ENCODE data around the gene C1orf185. TPM values are rescaled to one million over a fixed set of nuclear protein-coding genes. Genes with fewer than 3 reads are reported as not detected.
A peak's percentile ranks its signal among the peaks of the same experiment; 100 is the strongest.

Gene C1orf185
- polyA plus RNA-seq, 1 of the 3 experiments (the other 2 are of a cell fraction), result not detected

DNA sequence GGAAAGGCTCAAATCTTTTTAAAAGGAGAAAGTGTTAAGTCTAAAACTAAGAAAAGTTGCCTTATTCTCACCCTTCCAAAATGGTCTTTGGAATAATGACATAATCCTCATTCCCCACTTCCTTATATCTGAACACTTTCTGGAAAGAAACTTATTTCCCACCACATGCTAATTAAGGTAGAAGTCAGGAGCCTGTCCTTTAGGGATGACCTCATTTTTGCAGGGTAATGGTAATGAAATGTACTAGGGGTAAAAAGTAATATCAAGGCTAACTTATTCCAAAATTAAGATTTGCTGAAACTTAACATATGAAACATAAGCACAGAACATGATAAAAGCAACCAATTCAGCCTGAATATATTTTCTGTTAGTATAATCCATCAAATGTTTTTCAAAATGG lies 29.4 kb upstream of the C1orf185 start:
- CTCF ChIA-PET, result no interaction called here
- no peaks in the 10 kb centered on the region for H3K36me3 ChIP-seq (replicated peaks in 1 of 2; ENCODE audit: control insufficient read depth in 1 of 2, insufficient read depth in 2 of 2, low read length in 1 of 2)
- TF ChIP-seq, protein P1, sequence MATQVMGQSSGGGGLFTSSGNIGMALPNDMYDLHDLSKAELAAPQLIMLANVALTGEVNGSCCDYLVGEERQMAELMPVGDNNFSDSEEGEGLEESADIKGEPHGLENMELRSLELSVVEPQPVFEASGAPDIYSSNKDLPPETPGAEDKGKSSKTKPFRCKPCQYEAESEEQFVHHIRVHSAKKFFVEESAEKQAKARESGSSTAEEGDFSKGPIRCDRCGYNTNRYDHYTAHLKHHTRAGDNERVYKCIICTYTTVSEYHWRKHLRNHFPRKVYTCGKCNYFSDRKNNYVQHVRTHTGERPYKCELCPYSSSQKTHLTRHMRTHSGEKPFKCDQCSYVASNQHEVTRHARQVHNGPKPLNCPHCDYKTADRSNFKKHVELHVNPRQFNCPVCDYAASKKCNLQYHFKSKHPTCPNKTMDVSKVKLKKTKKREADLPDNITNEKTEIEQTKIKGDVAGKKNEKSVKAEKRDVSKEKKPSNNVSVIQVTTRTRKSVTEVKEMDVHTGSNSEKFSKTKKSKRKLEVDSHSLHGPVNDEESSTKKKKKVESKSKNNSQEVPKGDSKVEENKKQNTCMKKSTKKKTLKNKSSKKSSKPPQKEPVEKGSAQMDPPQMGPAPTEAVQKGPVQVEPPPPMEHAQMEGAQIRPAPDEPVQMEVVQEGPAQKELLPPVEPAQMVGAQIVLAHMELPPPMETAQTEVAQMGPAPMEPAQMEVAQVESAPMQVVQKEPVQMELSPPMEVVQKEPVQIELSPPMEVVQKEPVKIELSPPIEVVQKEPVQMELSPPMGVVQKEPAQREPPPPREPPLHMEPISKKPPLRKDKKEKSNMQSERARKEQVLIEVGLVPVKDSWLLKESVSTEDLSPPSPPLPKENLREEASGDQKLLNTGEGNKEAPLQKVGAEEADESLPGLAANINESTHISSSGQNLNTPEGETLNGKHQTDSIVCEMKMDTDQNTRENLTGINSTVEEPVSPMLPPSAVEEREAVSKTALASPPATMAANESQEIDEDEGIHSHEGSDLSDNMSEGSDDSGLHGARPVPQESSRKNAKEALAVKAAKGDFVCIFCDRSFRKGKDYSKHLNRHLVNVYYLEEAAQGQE (IDR thresholded peaks at IDR 0.05; ENCODE audit: low read depth, low read length), result no peak
- POLR2A ChIA-PET, result no interaction called here
- H3K9me3 ChIP-seq, result no peaks in the 10 kb centered on the region
- H3K79me2 ChIP-seq (ENCODE audit: insufficient read depth), result no peaks in the 10 kb centered on the region
- H4K20me1 ChIP-seq (ENCODE audit: insufficient read depth), result no peaks in the 10 kb centered on the region
- H3K4me2 ChIP-seq, result no peak overlapping the region
- H3K27me3 ChIP-seq (ENCODE audit: insufficient read depth), result no peaks in the 10 kb centered on the region
- no peak overlapping the region for H3K4me3 ChIP-seq (ENCODE audit: low read depth in 2 of 2, low read length in 1 of 2)
- no peak overlapping the region for H3K9ac ChIP-seq
- no peak overlapping the region; the same call in 1 of the 2 replicates for H2AFZ ChIP-seq (ENCODE audit: low read depth)
- peaks cover 8 to 15% of the 10 kb centered on the region in 2 experiments; a peak in 3 of 4 replicates for H3K4me1 ChIP-seq (ENCODE audit: control insufficient read depth in 1 of 2, insufficient read depth in 2 of 2, low read depth in 1 of 2, low read length in 1 of 2)
- peaks cover 5% of the 10 kb centered on the region; the same call in 1 of the 2 replicates for H3K9me2 ChIP-seq
- DNase-seq, result no peak
- peaks cover 21% of the 10 kb centered on the region for H3F3A ChIP-seq (replicated peaks; ENCODE audit: insufficient read depth)
- no peak overlapping the region for H3K27ac ChIP-seq (ENCODE audit: low read depth in 2 of 2, low read length in 1 of 2)

DNA sequence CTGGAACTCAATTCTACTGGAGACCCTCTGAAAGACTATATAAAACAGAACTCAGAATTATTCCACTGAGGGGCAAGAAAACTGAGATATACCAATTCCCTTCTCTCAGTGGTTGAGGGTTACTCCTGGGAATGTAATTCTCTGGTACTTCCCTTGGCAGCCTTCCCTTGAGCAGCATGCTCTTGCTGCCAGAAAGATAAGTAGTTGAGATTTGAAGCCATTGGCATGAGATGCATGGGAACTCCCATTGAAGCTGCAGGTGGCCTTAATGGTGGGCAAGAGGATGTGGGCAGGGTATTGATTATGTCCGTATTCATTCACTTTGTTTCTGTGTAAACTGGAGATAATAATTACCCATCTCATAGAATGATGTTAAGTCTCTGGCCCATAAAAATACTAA lies 28.6 kb upstream of the C1orf185 start:
- DNase-seq, result no peak
- H3K4me3 ChIP-seq (ENCODE audit: low read depth in 2 of 2, low read length in 1 of 2), result no peak overlapping the region
- H3K4me1 ChIP-seq (ENCODE audit: control insufficient read depth in 1 of 2, insufficient read depth in 2 of 2, low read depth in 1 of 2, low read length in 1 of 2), result peaks cover 8 to 15% of the 10 kb centered on the region in 2 experiments; a peak in 3 of 4 replicates
- 79% methylated on average over 1 of the region's 1 CpG for WGBS (ENCODE audit: low lambda C conversion rate)
- H3F3A ChIP-seq (replicated peaks; ENCODE audit: insufficient read depth), result peaks cover 21% of the 10 kb centered on the region
- H3K27me3 ChIP-seq (ENCODE audit: insufficient read depth), result no peaks in the 10 kb centered on the region
- peaks cover 5% of the 10 kb centered on the region; the same call in 1 of the 2 replicates for H3K9me2 ChIP-seq
- no peak overlapping the region for H3K4me2 ChIP-seq
- ChIA-PET POLR2A (no interaction called here), CTCF (no interaction called here)
- no peaks in the 10 kb centered on the region for H3K9me3 ChIP-seq
- no peaks in the 10 kb centered on the region for H3K36me3 ChIP-seq (replicated peaks in 1 of 2; ENCODE audit: control insufficient read depth in 1 of 2, insufficient read depth in 2 of 2, low read length in 1 of 2)
- H3K27ac ChIP-seq (ENCODE audit: low read depth in 2 of 2, low read length in 1 of 2), result no peak overlapping the region
- no peaks in the 10 kb centered on the region for H4K20me1 ChIP-seq (ENCODE audit: insufficient read depth)
- no peaks in the 10 kb centered on the region for H3K79me2 ChIP-seq (ENCODE audit: insufficient read depth)
- H2AFZ ChIP-seq (ENCODE audit: low read depth), result no peak overlapping the region
- H3K9ac ChIP-seq, result no peak overlapping the region
- TF ChIP-seq NFIC (IDR thresholded peaks at IDR 0.05; ENCODE audit: borderline replicate concordance) (peak; percentile 43), FOSL2 (IDR thresholded peaks at IDR 0.05; ENCODE audit: borderline replicate concordance, low read depth) (no peak), SIN3A (IDR thresholded peaks at IDR 0.05; ENCODE audit: borderline replicate concordance, low read depth, low read length) (no peak)
- TF ChIP-seq, protein P2, sequence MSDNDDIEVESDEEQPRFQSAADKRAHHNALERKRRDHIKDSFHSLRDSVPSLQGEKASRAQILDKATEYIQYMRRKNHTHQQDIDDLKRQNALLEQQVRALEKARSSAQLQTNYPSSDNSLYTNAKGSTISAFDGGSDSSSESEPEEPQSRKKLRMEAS (IDR thresholded peaks at IDR 0.05; ENCODE audit: low read depth), result peak; percentile 89

DNA sequence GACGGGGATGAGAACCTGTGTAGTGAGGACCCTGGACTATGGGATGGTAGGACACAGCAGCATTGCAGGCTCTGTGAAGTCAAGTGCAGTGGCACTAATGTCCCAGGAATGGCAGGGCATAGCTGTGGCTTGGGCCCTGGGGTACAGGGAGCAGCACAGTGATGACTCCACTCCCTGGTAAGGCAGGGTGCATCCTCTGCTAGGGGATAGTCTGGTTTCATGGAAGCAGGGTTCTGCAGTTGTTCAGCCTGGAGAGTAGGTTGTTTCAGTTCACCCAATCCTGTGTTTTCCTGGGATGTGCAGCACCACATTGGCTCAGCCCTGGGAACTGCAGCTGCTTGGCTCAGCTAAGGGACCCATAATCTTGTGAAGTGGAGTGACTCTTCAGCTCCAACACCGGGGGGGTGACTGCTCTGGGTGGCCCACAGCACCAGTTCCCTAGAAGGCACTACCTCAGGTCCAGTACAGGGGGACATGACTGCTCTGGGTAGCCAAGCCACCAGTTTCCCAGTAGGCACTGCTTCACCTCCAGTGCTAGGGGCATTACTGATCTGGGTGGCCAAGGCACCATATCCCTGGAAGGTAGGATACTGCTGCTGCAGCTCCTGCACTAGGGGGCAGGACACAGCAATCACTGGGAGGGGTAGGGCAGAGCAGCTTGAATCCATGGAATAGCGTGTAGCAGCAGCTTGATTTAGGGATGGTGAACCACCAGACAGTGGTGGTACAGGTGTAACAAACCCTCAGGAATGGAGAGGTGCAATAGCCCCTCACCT lies 15.3 kb upstream of the C1orf185 start:
- Histone ChIP-seq H2AFZ (ENCODE audit: low read depth) (no peak overlapping the region), H3K4me3 (ENCODE audit: low read depth in 2 of 2, low read length in 1 of 2) (no peak overlapping the region), H3K4me1 (ENCODE audit: control insufficient read depth in 1 of 2, insufficient read depth in 2 of 2, low read depth in 1 of 2, low read length in 1 of 2) (no peaks in the 10 kb centered on the region), H3K4me2 (no peak overlapping the region), H3K79me2 (ENCODE audit: insufficient read depth) (no peaks in the 10 kb centered on the region), H4K20me1 (ENCODE audit: insufficient read depth) (no peaks in the 10 kb centered on the region), H3K9me3 (peaks cover 4% of the 10 kb centered on the region; the same call in 1 of the 2 replicates), H3K36me3 (replicated peaks in 1 of 2; ENCODE audit: control insufficient read depth in 1 of 2, insufficient read depth in 2 of 2, low read length in 1 of 2) (no peaks in the 10 kb centered on the region), H3K27me3 (ENCODE audit: insufficient read depth) (no peaks in the 10 kb centered on the region), H3F3A (replicated peaks; ENCODE audit: insufficient read depth) (no peaks in the 10 kb centered on the region), H3K27ac (ENCODE audit: low read depth in 2 of 2, low read length in 1 of 2) (no peak overlapping the region), H3K9me2 (no peaks in the 10 kb centered on the region; the same call in 1 of the 2 replicates), H3K9ac (no peak overlapping the region)
- 86% methylated on average over 3 of the region's 3 CpGs for WGBS (ENCODE audit: low lambda C conversion rate)
- DNase-seq, result no peak
- ChIA-PET CTCF (interaction anchor here (0.9 to 1.7 kb wide), 3 partner anchors 105 to 312 kb away, joined by 3 to 7 read pairs (median 4); no protein-coding TSS in a partner anchor), POLR2A (no interaction called here)
- TF ChIP-seq, protein P3, sequence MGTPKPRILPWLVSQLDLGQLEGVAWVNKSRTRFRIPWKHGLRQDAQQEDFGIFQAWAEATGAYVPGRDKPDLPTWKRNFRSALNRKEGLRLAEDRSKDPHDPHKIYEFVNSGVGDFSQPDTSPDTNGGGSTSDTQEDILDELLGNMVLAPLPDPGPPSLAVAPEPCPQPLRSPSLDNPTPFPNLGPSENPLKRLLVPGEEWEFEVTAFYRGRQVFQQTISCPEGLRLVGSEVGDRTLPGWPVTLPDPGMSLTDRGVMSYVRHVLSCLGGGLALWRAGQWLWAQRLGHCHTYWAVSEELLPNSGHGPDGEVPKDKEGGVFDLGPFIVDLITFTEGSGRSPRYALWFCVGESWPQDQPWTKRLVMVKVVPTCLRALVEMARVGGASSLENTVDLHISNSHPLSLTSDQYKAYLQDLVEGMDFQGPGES (IDR thresholded peaks at IDR 0.05; ENCODE audit: low read depth, low read length), result no peak
- TF ChIP-seq RFX5 (IDR thresholded peaks at IDR 0.05; ENCODE audit: low read length) (no peak), RCOR1 (IDR thresholded peaks at IDR 0.05; ENCODE audit: low read length) (no peak), SMC3 (IDR thresholded peaks at IDR 0.05; ENCODE audit: low read depth, low read length) (no peak), RXRA (IDR thresholded peaks at IDR 0.05; ENCODE audit: borderline replicate concordance, low read depth) (no peak)
- TF ChIP-seq, protein P4, sequence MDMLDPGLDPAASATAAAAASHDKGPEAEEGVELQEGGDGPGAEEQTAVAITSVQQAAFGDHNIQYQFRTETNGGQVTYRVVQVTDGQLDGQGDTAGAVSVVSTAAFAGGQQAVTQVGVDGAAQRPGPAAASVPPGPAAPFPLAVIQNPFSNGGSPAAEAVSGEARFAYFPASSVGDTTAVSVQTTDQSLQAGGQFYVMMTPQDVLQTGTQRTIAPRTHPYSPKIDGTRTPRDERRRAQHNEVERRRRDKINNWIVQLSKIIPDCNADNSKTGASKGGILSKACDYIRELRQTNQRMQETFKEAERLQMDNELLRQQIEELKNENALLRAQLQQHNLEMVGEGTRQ (IDR thresholded peaks at IDR 0.05; ENCODE audit: borderline replicate concordance, low read depth, low read length), result no peak
- TF ChIP-seq, protein P5, sequence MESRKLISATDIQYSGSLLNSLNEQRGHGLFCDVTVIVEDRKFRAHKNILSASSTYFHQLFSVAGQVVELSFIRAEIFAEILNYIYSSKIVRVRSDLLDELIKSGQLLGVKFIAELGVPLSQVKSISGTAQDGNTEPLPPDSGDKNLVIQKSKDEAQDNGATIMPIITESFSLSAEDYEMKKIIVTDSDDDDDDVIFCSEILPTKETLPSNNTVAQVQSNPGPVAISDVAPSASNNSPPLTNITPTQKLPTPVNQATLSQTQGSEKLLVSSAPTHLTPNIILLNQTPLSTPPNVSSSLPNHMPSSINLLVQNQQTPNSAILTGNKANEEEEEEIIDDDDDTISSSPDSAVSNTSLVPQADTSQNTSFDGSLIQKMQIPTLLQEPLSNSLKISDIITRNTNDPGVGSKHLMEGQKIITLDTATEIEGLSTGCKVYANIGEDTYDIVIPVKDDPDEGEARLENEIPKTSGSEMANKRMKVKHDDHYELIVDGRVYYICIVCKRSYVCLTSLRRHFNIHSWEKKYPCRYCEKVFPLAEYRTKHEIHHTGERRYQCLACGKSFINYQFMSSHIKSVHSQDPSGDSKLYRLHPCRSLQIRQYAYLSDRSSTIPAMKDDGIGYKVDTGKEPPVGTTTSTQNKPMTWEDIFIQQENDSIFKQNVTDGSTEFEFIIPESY (IDR thresholded peaks at IDR 0.05; ENCODE audit: borderline replicate concordance, low read depth), result no peak
